AG04450 (cell line): ENCODE measurements around the gene JADE2. TPM values are rescaled to one million over a fixed set of nuclear protein-coding genes. Genes with fewer than 3 reads are reported as not detected.

Source experiments
- CTCF ChIA-PET: fragments of 300-600, 350-600 bp; formaldehyde crosslinking; extraction: SDS; loops from one replicate; lab custom pipeline; 2022; ENCODE audit warnings: antibody characterized with exemption, inconsistent platforms; lab: Charles Lee
- POLR2A ChIA-PET: fragments of 350-600 bp; formaldehyde crosslinking; extraction: SDS; loops from one replicate; lab custom pipeline; 2021; ENCODE audit warnings: antibody characterized with exemption, inconsistent platforms; lab: Yijun Ruan, JAX
- DNase-seq: peaks from one replicate; pipeline ENCODE4 v3.0.0-alpha.2; 2011; ENCODE audit warnings: low read depth, low spot score
- H3K27ac ChIP-seq: one replicate; pipeline ENCODE4 v1.5.1; 2012; ENCODE audit warnings: low read depth, low read length, control low read depth
- H3K27me3 ChIP-seq: one replicate; pipeline ENCODE4 v1.6.0; 2012; ENCODE audit warnings: low read length; ENCODE audit not compliant: control insufficient read depth, insufficient read depth
- H3K4me3 ChIP-seq: 2 replicates; pipeline ENCODE4 v1.5.1; 2011; ENCODE audit warnings: mild to moderate bottlenecking, low read depth, low read length, control low read depth
- H3K9me3 ChIP-seq: 2 replicates; pipeline ENCODE4 v1.5.1; 2012; ENCODE audit warnings: low read length; ENCODE audit not compliant: control insufficient read depth, insufficient read depth
- polyA plus RNA-seq: library from polyadenylated mRNA; depleted of rRNA; stranded (reverse); fragments of >200 nt; gene quantifications from 2 replicates; pipeline ENCODE4 v1.2.3, GENCODE V29; 2011
- TF ChIP-seq, protein P1 (sequence below): IDR thresholded peaks from 2 replicates; pipeline ENCODE4 v1.5.1; 2011; ENCODE audit warnings: low read depth, low read length, control low read depth, inconsistent platforms

The JADE2 gene
- polyA plus RNA-seq, 1 experiment = 13.2 TPM

DNA sequence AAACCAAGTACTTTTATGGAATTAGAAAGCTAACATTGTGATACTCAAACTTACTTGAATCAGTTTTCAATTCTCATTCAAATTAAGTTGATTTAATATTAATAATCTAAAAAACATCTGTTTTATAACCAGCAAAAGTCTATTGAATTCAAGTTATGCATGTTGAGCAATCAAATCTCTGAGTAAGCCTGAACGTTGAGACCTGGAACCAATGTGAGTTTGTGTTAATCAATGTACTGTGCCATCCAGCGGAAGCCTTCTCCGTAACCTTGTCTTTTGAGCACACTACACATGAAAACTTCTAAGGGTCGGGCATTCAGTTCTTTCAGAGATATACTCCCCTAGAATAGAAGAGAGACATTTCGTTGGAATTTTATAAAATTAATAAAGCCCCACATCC, 81.3 kb downstream of the JADE2 start:
- Histone ChIP-seq H3K27ac (no peak overlapping the region), H3K4me3 (no peak overlapping the region), H3K9me3 (no peaks in the 10 kb centered on the region), H3K27me3 (no peaks in the 10 kb centered on the region)
- CTCF ChIA-PET = interaction anchor here (0.9 kb wide), 1 partner anchor 19 kb away, joined by 4 read pairs; no protein-coding TSS in a partner anchor
- TF ChIP-seq, protein P1, sequence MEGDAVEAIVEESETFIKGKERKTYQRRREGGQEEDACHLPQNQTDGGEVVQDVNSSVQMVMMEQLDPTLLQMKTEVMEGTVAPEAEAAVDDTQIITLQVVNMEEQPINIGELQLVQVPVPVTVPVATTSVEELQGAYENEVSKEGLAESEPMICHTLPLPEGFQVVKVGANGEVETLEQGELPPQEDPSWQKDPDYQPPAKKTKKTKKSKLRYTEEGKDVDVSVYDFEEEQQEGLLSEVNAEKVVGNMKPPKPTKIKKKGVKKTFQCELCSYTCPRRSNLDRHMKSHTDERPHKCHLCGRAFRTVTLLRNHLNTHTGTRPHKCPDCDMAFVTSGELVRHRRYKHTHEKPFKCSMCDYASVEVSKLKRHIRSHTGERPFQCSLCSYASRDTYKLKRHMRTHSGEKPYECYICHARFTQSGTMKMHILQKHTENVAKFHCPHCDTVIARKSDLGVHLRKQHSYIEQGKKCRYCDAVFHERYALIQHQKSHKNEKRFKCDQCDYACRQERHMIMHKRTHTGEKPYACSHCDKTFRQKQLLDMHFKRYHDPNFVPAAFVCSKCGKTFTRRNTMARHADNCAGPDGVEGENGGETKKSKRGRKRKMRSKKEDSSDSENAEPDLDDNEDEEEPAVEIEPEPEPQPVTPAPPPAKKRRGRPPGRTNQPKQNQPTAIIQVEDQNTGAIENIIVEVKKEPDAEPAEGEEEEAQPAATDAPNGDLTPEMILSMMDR = no peak
- no peak for DNase-seq
- POLR2A ChIA-PET = no interaction called here

DNA sequence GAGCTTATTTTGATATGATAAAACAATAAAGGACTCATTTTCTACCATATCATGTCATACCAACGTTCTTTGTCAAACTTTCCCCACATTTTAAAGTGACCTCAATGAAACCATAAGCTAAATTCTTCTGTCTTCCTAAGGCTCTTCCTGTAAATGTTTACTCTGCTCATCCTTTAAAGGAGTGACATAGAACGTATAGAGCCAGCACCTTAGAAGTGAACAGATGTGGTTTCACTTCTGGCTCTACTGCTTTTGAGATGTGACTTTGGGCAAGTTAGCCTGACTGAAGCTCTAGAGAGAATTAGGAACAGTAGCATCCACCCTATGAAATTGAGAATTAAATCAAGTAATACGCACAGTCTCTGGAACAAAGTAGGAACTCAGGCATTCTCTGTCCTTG, 83.1 kb downstream of the JADE2 start:
- no peak overlapping the region for H3K4me3 ChIP-seq
- no peaks in the 10 kb centered on the region for H3K27me3 ChIP-seq
- DNase-seq = no peak
- ChIA-PET POLR2A (interaction anchor here (0.7 to 1.0 kb wide), 2 partner anchors 30 to 53 kb away, joined by 3 to 4 read pairs; no protein-coding TSS in a partner anchor), CTCF (interaction anchor here (0.6 to 1.7 kb wide), 3 partner anchors 21 to 434 kb away, joined by 3 to 13 read pairs (median 3); no protein-coding TSS in a partner anchor)
- TF ChIP-seq, protein P1 = no peak
- H3K27ac ChIP-seq = no peak overlapping the region
- no peaks in the 10 kb centered on the region for H3K9me3 ChIP-seq

DNA sequence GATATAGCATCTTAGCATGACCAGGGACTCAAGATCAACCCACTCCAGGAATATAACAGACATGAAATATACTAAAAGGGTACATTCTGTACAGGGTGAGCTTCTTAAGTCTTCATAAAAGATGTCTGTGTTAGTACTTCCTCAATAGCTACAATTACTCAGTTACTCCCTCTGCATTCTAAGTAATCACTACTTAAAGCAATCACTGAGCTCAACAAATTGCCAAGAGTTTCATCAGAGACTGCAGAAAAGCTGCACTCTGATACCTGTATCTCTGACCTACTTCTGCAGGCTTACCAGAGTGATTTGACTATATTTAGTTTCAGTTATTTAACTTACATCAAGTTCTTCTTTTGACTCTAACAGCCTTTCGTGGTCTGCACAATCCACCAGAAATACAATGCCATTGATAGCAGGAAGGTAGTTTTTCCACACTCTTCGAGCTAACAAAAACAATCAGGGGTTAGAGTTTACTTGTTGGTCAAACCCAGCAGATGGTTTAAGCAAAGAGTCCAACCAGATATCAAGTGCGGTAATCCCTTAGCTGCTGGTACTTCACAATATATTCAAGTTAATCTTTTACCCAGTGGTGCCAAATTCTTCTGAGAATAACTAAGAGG, 83.9 kb downstream of the JADE2 start:
- H3K9me3 ChIP-seq = no peaks in the 10 kb centered on the region
- no peaks in the 10 kb centered on the region for H3K27me3 ChIP-seq
- TF ChIP-seq, protein P1 = no peak
- ChIA-PET POLR2A (no interaction called here), CTCF (interaction anchor here (0.6 to 1.7 kb wide), 3 partner anchors 22 to 56 kb away, joined by 3 to 13 read pairs (median 5); no protein-coding TSS in a partner anchor)
- no peak overlapping the region for H3K4me3 ChIP-seq
- no peak overlapping the region for H3K27ac ChIP-seq
- DNase-seq = no peak

DNA sequence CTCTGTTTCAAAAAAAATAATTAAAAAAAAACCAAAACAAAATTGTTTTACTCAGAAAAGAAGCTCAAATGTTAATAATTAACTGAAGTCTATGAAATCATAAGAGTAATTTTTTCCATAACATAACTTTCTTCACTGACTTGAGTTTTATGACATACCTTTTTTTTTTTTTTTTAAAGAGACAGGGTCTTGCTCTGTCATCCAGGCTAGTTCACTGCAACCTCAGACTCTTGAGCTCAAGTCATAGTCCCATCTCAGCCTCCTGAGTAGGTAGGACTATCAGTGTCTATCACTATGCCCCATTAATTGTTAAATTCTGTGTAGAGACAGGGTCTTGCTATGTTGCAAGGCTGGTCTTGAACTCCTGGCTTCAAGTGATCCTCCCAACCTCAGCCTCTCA, 85.3 kb downstream of the JADE2 start:
- ChIA-PET POLR2A (no interaction called here), CTCF (interaction anchor here (0.6 kb wide), 1 partner anchor 174 kb away, joined by 3 read pairs; no protein-coding TSS in a partner anchor)
- Histone ChIP-seq H3K9me3 (no peaks in the 10 kb centered on the region), H3K27ac (no peak overlapping the region), H3K27me3 (no peaks in the 10 kb centered on the region), H3K4me3 (no peak overlapping the region)
- no peak for DNase-seq
- TF ChIP-seq, protein P1 = no peak

DNA sequence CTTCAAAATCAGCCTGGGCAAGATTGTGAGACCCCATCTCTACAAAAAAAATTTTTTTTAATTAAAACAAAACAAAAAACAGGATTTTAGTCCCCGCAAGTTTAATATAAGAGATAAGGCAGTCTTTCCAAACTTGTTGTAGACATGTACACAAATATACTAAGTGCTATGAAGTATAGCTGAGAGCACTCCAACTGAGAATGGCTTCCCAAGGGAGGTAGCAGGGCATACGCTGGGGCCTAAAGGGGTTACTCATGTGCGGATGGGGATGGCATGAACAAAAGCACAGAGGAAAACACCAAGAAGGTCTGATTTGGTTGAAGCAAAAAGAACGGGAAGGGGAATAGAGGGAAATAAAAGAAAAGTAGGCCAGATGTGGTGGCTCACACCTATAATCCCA, 86.0 kb downstream of the JADE2 start:
- DNase-seq = no peak
- Histone ChIP-seq H3K27ac (no peak overlapping the region), H3K4me3 (no peak overlapping the region), H3K27me3 (no peaks in the 10 kb centered on the region), H3K9me3 (no peaks in the 10 kb centered on the region)
- TF ChIP-seq, protein P1 = no peak
- CTCF ChIA-PET = no interaction called here
- POLR2A ChIA-PET = no interaction called here
